Measurements from ENCODE around the gene BBS9.
"Not testable (repeated sequence)": the region's sequence is repeated elsewhere in the genome, so short reads cannot be mapped to it uniquely, and the experiment has no call there.

The BBS9 gene

GRCh38 chr7:33128990-33129805 lies at the start of gene BBS9:
TSS of gene BBS9 (plus strand) at chr7:33129564. CDS start at chr7:33146253, 16,689 bp downstream.
- DNase-seq (ENCODE audit: low read depth): peak; percentile 85

DNA sequence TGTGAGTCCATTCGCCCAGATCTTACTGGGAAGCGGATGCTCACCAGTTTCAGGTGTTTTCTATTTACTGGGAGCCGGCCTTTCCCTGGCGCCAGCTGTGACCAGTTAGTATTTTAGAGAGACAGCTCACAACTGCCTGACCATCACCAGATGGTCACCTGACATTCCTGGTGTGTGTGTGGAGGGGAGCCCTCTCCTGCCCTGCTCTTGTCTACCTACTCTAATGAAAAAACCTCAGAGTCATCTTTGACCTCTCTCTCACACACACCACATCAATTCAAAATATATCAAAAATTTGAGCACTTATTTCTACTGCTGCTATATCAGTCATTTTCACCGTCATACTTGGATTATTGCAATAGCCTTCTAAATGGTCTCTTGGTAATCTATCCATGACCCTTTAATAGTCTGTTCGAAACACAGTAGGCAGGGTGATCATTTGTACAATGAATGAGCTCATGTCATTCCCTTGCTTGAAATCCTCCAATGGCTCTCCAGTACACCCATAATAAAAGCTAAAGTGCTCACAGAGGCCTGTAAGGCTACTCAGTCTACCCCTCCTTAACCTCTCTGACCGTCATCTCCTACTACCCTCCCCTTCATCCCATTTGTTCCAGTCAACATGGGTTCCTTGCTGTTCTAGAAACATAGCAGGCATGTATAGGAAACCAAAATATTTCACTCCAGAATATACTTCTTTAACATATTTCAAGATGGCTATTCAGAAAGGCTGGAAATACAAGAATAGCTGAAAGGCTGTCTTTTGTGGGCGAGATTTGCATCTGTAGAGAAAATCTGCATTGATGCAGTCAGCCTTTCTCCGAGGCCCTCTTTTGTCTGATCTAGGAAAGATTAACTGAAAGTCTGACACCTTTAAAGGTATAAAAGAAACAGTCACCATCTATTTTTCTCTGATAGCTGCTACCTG lies 49.3 kb upstream of the BBS9 start:
- DNase-seq (ENCODE audit: low read depth): no peak

DNA sequence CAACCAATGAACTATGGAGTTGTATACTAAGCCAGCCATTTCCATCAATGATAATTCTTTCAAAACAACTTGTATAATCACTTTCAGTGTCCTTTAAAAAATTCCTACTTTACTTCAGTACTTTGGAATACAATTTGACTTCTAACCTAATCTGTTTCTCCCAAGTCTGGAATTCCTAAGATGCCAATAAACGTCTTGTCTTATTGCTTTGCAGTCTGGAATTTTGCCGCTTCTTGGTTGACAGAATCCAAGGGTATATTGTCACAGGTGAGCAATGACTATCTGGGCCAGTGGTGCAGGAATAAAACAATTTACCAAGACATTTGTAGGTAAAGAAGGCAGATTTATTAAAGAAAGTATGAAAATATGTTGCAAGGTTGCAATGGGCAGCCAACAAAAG lies 42.0 kb upstream of the BBS9 start:
- DNase-seq (ENCODE audit: low read depth): no peak

DNA sequence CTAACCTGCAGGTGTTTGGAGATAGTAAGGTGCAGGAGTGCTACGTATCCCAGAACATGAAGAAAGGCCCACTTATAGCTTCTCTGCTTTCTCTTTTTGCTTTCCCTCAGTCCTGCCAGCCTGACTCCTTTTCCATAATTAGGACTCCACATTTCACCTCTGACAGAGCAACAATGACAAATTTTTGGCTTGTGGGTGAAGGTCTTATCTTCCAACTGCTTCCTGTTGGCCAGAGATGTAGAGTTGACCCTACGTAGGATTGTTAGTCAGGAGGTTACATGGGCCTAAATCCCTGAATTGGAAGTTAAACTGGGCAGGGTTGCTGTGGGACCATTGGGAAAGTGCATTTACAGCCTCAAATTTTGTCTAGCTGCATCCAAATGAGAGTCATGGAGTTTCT lies 41.5 kb upstream of the BBS9 start:
- DNase-seq (ENCODE audit: low read depth): no peak

- DNase-seq (ENCODE audit: low read depth): no peak
Measured at GRCh38 chr7:33089142-33089541, 40.2 kb upstream of the BBS9 start.

DNA sequence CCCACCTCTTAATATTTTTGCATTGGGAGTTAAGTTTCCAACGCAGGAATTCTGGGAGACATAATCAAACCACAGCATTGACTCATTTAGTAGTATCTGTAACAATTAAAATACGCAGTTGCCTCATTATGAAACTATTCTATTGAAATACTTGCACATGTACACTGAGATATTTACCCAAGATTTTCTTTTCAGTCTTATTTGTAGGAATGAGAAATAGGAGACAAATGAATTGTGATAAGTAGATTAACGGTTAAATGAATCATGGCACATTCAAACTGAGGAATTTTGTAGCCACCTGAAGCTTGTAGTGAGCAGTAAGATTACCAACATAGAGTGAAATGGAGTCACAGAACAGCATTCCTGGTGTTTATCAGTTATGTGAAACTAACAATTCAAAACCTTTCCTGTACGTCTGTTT lies 38.2 kb upstream of the BBS9 start:
- no peak for DNase-seq (ENCODE audit: low read depth)

- no peak for DNase-seq (ENCODE audit: low read depth)
Measured at GRCh38 chr7:33091641-33092191, 37.6 kb upstream of the BBS9 start.

DNA sequence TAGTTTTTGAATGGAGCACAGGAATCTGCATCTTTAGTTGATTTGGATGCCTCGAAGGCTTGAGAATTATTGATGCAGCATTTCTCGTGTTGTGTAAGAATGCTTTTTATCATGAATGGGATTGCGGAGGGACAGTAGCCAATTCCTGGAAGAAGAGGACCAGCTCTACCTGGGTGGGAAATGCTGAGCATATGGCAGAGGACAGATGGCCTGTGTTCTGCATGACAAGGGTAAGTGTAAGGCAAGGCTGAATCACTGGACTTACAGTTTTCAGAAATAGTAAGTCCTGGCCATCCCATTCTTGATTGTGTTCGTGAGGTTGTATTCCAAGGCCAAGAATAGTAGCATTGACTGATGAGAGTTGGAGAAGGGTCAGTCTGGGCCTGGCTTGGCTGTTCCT lies 36.1 kb upstream of the BBS9 start:
- DNase-seq (ENCODE audit: low read depth): no peak

- not testable (repeated sequence) for DNase-seq (ENCODE audit: low read depth)
Measured at GRCh38 chr7:33094745-33095275, 34.6 kb upstream of the BBS9 start.

GRCh38 chr7:33099154-33099940 lies 30.0 kb upstream of the BBS9 start:
- DNase-seq (ENCODE audit: low read depth): no peak

- no peak for DNase-seq (ENCODE audit: low read depth)
Measured at GRCh38 chr7:33100770-33101169, 28.6 kb upstream of the BBS9 start.

DNA sequence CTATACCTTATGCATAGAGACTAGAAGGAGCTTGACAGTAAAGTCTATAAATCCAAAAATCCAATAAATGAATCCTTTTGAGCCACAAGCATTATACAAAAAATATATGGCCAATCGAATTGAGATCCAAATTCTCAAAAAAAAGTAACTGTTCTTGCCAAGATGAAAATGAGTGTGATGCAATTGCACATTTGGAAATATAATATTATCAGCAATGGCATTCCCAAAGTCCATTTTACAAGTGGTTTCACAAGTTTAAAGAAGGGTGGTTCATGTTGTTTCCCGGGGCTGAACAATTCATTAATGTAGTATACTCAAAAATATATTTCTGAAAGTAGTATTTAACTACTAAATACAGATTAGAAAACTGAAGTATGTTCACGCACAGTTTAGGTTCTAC lies 27.5 kb upstream of the BBS9 start:
- DNase-seq (ENCODE audit: low read depth): no peak

DNA sequence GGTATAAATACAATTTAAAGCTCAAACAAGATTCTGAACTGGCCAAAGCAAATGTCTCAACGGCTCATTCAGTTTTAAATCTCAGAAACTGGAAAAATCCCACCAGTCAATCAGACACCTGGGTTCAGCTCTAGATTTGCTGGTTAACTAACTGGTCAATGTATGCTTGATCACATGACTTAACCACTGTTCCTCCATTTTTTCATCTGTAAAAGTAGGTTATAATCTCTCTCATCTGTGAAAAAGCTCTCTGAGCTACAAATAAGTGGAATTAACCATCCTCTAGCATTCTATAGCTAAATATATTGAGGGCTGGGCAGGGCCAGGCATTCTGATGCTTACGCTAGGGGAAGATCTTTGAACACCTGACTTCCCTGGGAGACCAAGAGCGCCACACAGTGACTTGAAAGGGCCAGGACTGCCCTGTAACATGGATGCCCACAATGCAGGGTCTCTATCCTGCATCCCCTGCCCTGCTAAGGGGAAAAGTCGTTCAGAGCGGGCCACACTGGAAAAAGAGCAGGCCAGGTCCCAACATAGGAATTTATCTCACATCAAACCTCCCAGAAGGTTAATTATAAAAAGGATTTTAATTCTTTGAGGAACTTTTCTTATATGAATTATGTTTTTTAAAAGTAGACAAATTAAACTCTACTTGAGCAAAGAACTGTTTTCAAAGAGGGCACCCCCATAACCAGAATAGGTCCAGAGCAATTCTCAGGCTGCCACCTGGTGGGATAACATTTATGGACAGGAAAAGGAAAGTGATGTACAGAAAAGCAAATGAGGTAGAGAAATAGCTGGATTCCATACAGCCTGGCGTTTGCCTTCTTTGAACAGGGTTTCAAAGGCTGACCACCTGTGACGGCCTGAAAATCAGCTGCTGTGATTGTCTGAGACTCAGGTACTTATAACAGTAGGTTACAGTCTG lies 22.0 kb upstream of the BBS9 start:
- no peak for DNase-seq (ENCODE audit: low read depth)

DNA sequence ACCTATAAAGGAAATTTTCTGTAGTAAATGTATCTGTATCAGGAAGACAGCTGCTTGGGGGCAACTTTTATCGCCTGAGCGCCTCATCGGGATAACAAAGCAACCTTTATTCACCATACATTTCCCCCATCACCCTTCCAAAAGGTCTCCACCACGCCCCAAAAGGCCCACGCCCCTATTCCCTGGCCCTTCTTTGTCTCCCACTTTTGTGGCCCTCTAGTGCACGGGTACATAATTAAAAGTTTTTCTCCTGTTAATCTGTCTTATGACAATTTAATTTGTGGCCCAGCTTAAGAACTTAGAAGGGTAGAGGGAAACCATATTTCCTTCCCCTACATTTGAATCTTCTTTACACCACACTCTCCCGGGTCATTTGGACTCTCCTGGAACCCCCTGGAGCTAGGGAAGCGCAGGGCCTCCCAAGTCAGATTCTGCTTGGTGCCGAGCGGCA lies 20.8 kb upstream of the BBS9 start:
- no peak for DNase-seq (ENCODE audit: low read depth)

GRCh38 chr7:33109005-33109757 lies 20.2 kb upstream of the BBS9 start, which contains the start of gene RP9:
TSS of gene RP9 (minus strand) at chr7:33109404. CDS start at chr7:33109372, 32 bp downstream.
- peak; percentile 72 for DNase-seq (ENCODE audit: low read depth)

GRCh38 chr7:33109758-33110238 lies 19.6 kb upstream of the BBS9 start:
- DNase-seq (ENCODE audit: low read depth): no peak

- no peak for DNase-seq (ENCODE audit: low read depth)
Measured at GRCh38 chr7:33111614-33112013, 17.8 kb upstream of the BBS9 start.

- no peak for DNase-seq (ENCODE audit: low read depth)
Measured at GRCh38 chr7:33114976-33115375, 14.4 kb upstream of the BBS9 start.

DNA sequence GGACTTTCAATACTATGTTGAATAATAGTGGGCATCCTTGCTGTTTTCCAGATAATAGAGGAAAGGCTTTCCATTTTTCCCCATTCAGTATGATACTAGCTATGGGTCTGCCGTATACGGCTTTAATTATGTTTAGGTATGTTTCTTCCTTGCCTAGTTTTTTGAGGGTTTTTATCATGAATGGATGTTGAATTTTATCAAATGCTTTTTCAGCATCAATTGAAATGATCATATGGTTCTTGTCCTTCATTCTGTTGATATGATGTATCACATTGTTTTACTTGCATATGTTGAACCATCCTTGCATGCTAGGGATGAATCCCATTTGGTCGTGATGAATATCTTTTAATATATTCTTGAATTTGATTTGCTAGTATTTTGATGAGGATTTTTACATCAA lies 11.0 kb upstream of the BBS9 start:
- no peak for DNase-seq (ENCODE audit: low read depth)
